ENCODE measurements around the gene CA5A. TPM values are rescaled to one million over a fixed set of nuclear protein-coding genes. Genes with fewer than 3 reads are reported as not detected.

Gene CA5A
- total and polyA plus RNA-seq, 2 of the 13 experiments (the other 11 are each of a cell fraction or from before 2014, with no cell fraction given), result 66.8 to 106 TPM

DNA sequence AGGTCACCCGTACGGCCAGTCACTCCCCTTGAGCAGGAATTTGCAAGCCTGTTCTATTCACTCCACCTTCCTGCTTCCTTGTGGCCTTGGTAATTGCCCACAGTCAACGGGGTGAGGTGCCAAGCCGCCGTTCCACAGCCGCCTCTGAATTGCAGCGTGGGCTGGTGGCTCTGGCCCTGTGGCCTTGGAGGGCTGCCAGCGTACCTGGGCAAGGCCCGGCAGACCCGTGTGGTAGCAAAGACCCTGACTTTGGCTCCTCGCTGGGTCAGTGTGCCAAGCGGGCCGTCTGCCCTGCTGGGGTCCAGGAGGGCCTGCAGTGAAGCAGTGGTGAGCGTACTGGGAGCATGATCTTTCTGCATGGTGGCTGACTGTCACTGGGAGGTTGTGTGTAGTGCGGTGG lies 18.5 kb upstream of the CA5A start:
- TF ChIP-seq ZNF552 (CRISPR knock-in tag; IDR thresholded peaks at IDR 0.05; ENCODE audit: borderline replicate concordance) (no peak), ZNF776 (CRISPR knock-in tag; IDR thresholded peaks at IDR 0.05) (peak; percentile 33; the same call in 1 of the 2 replicates), RBFOX2 (IDR thresholded peaks at IDR 0.05; ENCODE audit: low read depth, low read length) (peak; percentile 57; the same call in 1 of the 2 replicates), POLR2A (IDR thresholded peaks at IDR 0.05; ENCODE audit: insufficient read depth in 1 of 2, low read depth in 2 of 2, low read length in 2 of 2) (0 out of 4 replicates have a peak, but pooled peaks of 1 of the 2 experiments have one; percentile 9), SATB2 (CRISPR knock-in tag; IDR thresholded peaks at IDR 0.05) (no peak), HNRNPL (IDR thresholded peaks at IDR 0.05; ENCODE audit: low read depth, low read length) (0 out of 2 replicates have a peak, but pooled peaks have one; percentile 27), AGO2 (optimal IDR thresholded peaks at IDR 0.05; ENCODE audit: low read depth, low read length) (peak; percentile 94)
- TF ChIP-seq, protein P1, sequence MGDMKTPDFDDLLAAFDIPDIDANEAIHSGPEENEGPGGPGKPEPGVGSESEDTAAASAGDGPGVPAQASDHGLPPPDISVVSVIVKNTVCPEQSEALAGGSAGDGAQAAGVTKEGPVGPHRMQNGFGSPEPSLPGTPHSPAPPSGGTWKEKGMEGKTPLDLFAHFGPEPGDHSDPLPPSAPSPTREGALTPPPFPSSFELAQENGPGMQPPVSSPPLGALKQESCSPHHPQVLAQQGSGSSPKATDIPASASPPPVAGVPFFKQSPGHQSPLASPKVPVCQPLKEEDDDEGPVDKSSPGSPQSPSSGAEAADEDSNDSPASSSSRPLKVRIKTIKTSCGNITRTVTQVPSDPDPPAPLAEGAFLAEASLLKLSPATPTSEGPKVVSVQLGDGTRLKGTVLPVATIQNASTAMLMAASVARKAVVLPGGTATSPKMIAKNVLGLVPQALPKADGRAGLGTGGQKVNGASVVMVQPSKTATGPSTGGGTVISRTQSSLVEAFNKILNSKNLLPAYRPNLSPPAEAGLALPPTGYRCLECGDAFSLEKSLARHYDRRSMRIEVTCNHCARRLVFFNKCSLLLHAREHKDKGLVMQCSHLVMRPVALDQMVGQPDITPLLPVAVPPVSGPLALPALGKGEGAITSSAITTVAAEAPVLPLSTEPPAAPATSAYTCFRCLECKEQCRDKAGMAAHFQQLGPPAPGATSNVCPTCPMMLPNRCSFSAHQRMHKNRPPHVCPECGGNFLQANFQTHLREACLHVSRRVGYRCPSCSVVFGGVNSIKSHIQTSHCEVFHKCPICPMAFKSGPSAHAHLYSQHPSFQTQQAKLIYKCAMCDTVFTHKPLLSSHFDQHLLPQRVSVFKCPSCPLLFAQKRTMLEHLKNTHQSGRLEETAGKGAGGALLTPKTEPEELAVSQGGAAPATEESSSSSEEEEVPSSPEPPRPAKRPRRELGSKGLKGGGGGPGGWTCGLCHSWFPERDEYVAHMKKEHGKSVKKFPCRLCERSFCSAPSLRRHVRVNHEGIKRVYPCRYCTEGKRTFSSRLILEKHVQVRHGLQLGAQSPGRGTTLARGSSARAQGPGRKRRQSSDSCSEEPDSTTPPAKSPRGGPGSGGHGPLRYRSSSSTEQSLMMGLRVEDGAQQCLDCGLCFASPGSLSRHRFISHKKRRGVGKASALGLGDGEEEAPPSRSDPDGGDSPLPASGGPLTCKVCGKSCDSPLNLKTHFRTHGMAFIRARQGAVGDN (CRISPR knock-in tag; IDR thresholded peaks at IDR 0.05), result peak; percentile 39; the same call in 1 of the 2 replicates
- TF ChIP-seq, protein P2, sequence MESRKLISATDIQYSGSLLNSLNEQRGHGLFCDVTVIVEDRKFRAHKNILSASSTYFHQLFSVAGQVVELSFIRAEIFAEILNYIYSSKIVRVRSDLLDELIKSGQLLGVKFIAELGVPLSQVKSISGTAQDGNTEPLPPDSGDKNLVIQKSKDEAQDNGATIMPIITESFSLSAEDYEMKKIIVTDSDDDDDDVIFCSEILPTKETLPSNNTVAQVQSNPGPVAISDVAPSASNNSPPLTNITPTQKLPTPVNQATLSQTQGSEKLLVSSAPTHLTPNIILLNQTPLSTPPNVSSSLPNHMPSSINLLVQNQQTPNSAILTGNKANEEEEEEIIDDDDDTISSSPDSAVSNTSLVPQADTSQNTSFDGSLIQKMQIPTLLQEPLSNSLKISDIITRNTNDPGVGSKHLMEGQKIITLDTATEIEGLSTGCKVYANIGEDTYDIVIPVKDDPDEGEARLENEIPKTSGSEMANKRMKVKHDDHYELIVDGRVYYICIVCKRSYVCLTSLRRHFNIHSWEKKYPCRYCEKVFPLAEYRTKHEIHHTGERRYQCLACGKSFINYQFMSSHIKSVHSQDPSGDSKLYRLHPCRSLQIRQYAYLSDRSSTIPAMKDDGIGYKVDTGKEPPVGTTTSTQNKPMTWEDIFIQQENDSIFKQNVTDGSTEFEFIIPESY (CRISPR knock-in tag; IDR thresholded peaks at IDR 0.05), result peak; percentile 44; the same call in 1 of the 2 replicates
- Histone ChIP-seq H3K27ac (ENCODE audit: extremely low read length, insufficient read depth, low read length) (no peak overlapping the region), H3K9ac (ENCODE audit: insufficient read depth, low read depth, low read length) (no peak overlapping the region), H3K36me3 (replicated peaks in 1 of 2; ENCODE audit: control insufficient read depth in 1 of 2, insufficient read depth in 2 of 2, low read length in 2 of 2) (peaks cover 6 to 31% of the 10 kb centered on the region in 2 experiments; a peak in 4 of 5 replicates), H3K27me3 (ENCODE audit: control insufficient read depth in 1 of 2, insufficient read depth in 2 of 2, low read length in 2 of 2) (no peaks in the 10 kb centered on the region), H3K4me3 (replicated peaks in 1 of 3; ENCODE audit: insufficient read depth in 1 of 3, low read depth in 2 of 3, low read length in 3 of 3) (no peak overlapping the region), H3K9me3 (ENCODE audit: low read length) (no peaks in the 10 kb centered on the region), H3K4me2 (ENCODE audit: low read depth, low read length) (no peak overlapping the region), H4K20me1 (ENCODE audit: insufficient read depth, low read length) (0 out of 2 replicates have a peak, but pooled peaks cover 5% of the 10 kb centered on the region), H3K4me1 (ENCODE audit: insufficient read depth, low read length) (peaks cover 52% of the 10 kb centered on the region), H2AFZ (ENCODE audit: low read length) (no peak overlapping the region), H3K79me2 (ENCODE audit: insufficient read depth, low read length) (peaks cover 71% of the 10 kb centered on the region)
- ATAC-seq (no peak), FAIRE-seq (no peak), DNase-seq (ENCODE audit: low spot score) (no peak)
- WGBS (ENCODE audit: low lambda C conversion rate), result 83% methylated on average over 13 of the region's 15 CpGs
- in situ Hi-C loops (cut with HindIII; ENCODE audit: extremely low pct_ligation_motif_present, low pct_unique_long_range_greater_than_20kb), result no loop called here
- intact Hi-C loops (cut with micrococcal nuclease; ENCODE audit: unreplicated experiment), result no loop called here
- ChIA-PET CTCF (ENCODE audit: low intra/inter-chr PET ratio, low total read pairs) (no interaction called here), POLR2A (no interaction called here)
- BruUV-seq (replicated peaks), result no TSS peak
